Activated effector memory CD4-positive, alpha-beta T cell treated with anti-CD3 and anti-CD28 coated beads, Interleukin-2, amount 50 U/mL, for 16 hours (primary cell): ENCODE results near the gene DAPK2.
A peak's percentile ranks its signal among the peaks of the same experiment; 100 is the strongest.
"Not testable (repeated sequence)": the region's sequence is repeated elsewhere in the genome, so short reads cannot be mapped to it uniquely, and the experiment has no call there.

Source experiments
- DNase-seq: peaks from one replicate; pipeline ENCODE4 v3.0.0-alpha.2; 2020

DAPK2 gene

DNA sequence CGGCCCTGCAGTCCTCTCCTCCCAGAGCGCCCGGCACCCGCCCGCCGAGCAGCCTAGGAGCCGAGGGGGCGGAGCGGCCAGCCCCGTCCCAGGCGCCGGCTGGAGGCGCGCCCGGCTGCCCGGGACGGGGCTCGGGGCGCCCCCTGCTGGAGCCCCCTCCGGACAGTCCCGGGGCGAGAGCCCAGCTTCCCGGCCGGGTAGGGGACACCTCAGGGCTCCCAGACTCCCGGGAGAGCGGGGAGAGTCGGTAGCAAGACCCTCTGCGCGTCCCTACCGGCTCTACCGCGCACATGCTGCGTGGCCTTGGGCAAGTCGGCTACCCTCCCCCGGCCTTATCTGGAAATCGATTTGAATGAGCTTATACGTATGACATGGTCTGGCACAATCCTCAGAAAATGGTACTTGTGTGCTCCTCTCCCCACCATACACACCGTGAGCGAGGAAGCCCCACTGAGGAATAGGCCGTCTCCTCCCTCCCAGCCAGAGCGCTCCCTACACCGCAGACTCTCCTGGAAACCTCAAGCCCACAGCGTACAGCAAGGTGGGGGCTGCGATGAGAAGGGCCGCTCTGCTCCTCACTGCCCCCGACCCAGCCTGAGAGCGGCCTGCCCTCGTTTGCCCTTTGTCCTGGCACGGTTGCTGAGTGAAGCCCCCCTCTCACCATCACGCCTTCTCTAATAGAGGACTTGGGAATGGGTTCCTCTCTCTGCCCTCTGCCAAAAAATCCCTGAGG, at the start of gene DAPK2:
Gene DAPK2, minus strand, starts transcription at position 65 of the 733 bp plus-strand sequence. CDS start 6,224 bp downstream, outside the sequence.
- peak; percentile 87 for DNase-seq

DNA sequence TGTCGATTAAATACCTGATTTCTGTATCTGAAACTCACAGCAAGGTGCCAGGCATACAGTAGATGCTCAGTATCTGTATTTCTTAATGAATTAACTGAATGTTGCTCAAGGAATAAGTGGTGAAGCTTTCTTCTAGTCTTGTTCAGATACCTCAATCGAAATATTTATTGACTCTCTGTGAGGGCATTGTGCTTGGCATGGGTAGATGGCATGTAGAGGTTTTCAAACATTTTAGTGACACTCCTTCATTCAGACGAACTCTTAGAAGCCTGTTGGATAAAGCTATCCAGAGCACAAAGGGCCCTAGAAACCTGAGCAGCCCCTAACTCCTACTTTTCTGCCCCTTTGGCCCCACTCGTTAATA, 49.1 kb upstream of the DAPK2 start:
- no peak for DNase-seq

DNA sequence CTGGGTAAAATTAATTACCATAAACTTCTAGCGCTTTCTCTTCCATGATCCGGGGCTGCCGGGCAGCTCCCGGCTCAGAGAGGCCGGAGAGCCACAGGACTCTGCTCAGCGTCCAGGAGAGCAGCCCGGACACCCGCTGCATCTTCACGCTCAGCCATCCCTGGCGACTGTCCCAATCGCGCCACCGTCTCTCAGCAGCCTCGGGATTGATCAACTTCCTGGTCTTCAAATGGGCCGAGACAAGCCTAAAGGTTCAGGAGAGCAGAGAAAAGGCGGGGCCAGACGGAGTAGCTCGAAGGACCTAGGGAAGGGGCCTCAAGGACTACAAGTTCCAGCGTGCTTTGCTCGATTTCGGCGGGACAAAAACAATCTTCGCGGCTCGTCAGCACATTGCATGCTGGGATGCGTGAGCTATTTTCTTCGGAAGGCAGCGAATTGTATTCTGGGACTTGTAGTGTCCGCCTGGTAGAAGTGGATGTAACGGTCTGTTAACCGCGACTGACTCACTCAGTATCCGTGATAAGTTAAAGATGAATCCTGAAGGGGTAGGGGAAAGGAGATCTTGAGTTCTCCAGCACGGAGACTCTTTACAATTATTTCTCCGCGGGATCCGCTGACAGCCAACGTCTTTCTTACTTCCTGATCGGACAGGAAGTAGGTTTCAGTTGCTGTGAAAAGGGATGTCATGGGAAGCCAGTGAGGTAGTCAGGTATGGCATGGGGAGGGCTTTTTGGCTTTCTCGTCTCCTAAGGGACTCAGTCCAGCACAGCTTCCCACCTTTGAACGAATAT, 47.5 kb upstream of the DAPK2 start, which contains the start of gene CIAO2A:
Gene CIAO2A, minus strand, starts transcription at position 212 of the 791 bp plus-strand sequence. Its CDS starts 70 bp downstream, at position 142.
- DNase-seq: peak; percentile 96

DNA sequence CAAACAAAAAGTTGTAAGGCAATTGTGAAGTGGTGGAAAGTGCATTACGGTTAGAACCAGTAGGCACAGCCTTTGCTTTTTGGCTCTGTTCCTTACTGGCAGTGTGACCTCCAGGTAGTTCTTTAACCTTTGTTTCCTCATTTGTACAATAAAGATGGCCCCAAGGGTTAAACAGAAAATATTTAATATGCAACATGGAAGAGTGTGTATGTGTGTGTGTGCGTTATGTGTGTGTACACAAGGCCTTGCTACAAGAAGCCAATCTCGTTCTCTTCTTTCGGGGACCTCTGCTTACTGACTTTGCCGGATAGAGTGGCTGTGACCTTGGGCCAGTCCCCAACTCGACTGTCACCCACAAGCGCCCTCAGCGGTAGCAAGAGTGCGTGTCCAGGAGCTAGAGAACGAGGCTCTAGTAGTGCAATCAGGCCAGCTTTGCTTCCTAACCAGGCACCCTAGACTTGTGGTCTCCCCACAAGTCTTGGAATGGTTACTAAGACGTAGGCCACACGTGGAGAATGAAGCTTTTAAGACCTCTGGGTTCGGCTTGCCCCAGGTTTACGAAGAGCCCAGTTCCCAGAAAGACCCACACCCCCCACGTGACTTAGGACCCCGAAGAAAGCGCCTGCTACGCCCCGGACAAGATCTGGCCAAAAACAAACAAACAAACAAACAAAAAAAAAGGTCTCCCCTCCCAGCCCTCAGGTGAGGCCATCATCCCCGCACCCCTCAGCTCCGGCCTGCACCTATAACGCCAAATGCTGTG, 46.8 kb upstream of the DAPK2 start:
- peak; percentile 75 for DNase-seq

DNA sequence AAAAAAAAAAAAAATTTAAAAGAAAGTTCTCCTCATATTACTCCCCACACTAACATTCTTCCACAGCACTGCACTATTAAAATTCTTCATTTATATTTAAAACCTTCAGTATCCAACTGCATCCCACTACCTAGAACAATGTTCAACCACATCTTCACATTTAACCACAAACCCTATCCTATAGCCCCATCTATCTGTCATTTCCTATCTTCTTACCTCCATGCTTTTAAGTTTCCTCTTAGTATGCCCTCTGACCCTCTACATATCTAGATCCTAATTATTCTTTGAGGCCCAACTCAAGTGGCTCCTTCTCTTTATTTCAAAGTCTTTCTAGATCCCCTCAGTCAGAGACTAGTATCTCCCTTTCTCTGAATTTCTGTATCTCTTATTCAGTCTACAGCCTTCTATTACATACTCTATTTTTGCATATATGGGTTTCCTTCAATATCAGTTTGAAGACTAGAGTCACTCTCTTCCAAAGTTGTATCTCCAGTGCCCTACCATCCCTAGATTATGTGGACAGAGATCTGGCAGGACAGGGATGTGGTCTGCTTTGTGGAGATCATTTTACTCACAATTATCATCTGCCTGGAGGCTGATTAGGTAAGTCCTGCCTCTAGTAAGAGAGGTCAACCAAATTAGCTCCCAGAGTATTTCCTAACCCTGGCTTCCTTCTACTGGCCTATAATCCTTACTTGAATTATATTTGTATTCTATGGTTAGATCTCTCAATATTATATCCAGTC, 46.0 kb upstream of the DAPK2 start:
- no peak for DNase-seq

DNA sequence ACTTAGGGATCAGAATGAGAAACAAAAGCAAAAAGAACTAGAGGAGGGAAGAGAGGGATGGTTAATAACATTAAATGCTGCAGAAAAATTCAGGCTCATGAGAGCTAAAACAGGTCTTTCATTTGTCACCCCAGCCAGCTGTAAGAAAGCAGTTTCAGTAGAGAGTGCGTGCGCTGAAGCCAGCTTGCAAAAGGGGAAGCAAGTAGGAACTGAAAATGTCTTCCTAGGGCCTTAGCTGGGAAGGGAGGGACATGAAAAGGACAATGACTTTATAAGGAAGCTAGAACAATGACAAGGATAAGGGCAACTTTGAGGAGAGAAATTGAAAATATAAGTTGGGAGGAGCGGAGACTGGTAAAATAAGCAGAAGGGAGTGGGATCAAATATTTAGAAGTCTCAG, 44.2 kb upstream of the DAPK2 start:
- DNase-seq: no peak

DNA sequence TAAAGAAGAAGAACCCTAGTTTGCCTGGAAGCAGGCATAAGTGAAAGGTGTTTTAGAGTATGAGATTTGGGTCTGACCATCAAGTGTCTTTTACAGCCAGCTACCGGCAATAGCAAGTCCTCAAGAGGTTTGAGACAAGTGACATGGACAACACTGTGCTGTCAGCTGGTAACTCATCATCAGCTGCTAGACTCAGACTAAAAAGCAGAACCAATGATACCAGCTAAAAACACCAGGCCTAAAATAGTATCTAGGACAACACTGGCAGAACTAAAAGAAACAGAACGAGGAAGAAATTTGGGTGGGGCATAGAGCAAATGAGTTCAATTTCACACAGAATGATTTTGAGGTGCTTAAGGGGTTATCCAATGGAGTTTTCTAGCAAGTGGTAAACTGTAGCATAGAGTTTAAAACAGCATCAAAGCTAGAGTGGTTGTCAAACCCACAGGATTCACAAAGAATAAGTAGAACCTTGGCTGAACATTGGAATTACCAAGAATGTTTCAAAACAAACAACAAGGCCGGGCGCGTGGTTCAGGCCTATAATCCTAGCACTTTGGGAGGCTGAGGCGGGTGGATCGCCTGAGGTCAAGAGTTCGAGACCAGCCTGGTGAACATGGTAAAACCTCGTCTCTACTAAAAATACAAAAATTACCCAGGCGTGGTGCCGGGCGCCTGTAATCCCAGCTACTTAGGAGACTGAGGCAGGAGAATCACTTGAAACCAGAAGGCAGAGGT, 43.4 kb upstream of the DAPK2 start:
- DNase-seq: no peak

DNA sequence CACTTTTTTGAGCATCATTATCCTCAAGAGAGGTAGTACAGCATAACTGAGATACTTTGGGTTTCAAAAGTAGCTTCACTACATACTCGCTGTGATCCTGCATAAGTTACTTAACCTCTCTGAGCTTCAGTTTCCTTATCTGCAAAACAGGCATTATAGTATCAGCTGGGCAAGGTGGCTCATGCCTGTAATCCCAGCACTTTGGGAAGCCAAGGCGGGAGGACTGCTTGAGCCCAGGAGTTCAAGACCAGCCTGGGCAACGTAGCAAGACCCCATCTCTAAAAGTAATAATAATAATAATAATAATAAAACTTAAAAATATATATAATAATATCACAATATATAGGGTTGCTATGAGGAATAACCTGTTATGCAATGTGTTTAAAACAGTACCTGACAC, 36.5 kb upstream of the DAPK2 start:
- no peak for DNase-seq

DNA sequence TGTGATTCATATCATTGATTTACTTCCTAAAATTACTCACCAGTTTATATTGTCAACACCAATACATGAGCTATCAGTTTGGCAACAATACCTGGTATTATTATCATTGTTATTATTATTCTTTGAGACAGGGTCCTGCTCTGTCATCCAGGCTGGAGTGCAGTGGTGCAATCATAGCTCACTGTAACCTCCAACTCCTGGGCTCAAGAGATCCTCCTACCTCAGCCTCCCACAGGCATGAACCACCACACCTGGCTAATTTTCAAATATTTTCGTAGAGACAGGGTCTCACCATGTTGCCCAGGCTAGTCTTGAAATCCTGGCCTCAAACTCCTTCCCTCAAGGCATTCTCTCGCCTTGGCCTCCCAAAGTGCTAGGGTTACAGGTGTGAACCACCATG, 27.2 kb upstream of the DAPK2 start:
- not testable (repeated sequence) for DNase-seq

DNA sequence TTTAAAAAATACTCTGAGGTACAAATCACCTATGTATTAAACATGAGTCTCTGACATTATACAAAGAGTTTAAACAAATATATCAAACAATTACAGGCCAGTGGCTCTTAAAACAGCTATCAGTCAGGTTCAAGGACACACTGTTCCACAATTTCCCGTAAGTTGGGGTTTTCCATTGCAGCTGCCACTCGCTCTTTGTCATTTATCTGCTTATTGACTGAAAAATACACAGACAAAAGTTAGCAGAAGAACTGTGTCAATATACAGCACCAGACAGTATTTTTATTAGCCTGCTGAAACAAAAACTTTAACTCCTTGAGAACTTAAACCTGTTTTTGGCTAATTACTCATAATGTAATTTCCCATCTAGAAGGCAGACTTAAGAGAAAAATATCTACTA, 26.5 kb upstream of the DAPK2 start:
- no peak for DNase-seq

DNA sequence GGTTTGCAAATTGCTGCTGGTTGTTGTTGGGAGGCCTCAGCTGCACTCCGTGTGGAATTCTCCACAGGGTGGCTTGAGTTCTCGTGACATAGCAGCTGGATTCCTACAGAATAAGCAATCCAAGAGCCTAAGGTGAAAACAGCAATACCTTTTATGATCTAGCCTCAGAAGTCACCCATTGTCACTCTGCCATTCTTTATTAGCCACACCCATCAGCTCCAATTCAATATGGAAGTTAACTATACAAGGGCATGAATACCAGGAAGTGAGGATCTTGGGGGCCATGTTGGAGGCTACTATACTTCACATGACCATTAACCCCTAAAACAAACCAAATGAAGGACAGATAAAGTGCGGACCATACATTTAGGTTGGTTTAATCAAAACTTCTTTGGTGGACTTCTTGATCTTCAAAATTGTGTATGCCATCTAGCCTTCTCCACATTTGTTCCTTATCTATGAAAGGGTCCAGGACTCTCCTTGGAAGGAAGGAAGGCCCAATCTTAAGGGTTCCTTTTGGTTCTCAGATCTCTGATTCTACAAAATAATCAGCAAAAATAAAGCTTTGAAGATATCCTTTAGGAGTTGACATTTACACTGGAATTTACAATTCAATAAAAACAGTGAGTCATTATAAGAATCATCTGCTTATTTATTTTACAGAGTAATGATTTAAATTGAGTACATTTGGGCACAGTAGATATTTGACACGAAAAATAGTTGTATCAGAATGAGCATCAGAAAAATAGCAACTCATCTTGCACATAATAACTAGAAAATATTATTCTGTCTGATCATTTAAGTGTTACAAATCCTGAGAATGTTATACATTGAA, 25.9 kb upstream of the DAPK2 start:
- DNase-seq: no peak

DNA sequence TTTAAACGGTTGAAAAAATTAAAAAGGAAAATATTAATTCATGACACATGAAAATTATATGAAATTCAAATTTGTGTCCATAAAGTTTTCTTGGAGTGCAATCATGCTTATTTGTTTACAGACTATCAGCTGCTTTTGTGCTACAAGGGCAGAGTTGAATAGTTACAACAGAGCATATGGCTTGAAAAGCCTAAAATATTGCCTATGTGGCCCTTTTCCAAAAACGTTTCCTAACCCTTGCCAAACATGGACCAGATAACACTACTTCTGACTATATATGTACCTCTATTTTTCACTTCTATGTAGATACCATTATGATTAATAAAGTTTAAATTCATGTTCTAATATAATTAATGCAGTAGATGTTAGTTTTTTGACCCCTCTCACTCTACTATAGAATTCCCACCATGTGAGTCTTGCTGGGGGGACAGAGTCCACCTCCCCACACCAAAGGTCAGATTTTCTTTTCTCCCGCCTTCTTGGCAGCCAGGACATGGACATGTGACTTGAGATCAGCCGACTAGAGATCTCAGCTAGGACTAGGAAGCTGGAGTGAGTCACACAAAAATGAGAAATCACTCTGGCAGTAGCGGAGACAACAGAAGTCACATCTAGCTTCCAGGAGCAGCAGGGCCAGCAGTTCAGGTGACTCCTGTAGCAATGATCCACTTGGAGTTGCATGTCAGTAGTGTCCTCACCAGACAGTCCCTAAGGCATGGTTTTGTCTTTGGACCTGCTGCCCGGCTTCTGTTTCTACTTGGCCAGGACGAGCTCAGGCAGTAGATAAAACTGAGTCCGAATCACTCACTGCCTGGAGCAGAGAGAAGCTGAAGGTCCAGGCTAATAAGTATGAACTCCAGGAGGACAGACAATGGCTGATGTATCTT, 24.9 kb upstream of the DAPK2 start:
- no peak for DNase-seq

DNA sequence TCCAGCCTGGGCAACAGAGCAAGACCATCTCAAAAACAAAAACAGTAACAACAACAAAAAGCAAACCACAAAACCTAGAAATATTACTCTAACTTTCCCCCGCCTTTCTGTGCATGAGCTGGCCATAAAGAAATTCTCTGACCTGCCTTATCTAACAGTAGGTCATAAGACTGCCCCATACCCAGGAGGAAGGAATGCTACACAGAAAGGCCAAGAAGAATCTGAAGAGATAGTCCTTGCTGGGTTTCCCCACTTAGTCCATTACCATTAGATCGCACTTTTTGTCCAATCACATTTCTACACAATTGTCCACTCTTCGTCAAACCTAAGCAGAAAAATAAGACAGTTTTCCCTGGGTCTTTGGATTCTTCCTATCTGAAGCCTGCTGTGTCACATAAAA, 23.8 kb upstream of the DAPK2 start:
- DNase-seq: no peak

DNA sequence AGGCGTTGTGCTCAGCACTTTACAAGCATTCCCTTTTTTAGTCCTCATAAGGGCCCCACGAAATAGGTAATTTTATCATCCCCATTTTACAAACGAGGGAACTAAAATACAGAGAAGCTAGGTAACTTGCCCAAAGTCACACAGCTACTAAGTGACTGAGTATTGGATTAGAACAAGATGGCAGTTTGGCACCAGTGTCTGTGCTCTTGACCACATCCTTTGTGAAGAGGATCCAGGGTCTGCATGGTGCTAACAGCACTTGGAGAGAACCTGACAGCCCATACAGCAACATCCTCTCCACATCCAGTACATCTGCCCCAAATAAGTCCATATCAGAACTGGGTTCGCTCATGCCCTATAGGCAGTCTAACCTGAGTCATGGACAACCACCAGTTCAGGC, 21.8 kb upstream of the DAPK2 start:
- DNase-seq: no peak

DNA sequence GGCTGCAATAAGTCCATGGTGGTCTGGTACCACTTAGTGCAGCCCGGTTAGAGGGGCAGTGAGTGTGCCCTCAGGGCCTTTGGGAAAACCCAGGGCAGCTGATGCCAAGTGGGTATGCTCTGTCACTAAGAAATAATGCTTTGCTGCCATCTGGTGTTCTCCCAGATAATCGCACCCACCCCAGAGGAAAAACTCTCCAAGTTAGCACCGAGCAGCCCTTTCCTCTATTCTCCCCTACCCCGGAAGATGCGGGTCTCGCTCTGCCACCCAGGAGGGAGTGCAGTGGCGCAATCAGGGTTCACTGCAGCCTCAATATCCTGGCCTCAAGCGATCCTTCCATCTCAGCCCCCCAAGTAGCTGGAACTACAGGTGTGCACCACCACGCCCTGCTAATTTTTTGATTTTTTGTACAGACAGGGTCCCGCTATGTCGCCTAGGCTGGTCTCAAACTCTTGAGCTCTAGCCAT, 21.3 kb upstream of the DAPK2 start:
- peak; percentile 84 for DNase-seq

DNA sequence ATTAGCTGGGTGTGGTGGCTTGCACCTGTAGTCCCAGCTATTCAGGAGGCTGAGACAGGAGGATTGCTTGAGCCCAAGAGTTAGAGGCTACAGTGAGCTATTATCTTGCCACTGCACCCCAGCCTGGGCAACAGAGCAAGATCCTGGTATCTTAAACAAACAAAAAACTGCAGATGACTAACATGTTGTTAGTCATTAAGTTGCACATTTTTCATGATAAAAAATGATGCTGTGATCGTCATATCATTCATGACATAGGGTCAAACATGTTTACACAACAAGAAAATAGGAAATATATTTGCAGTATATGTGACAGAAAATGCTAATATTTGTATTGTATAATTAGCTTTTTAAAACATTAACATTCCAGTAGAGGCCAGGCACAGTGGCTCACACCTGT, 20.2 kb upstream of the DAPK2 start:
- DNase-seq: no peak

DNA sequence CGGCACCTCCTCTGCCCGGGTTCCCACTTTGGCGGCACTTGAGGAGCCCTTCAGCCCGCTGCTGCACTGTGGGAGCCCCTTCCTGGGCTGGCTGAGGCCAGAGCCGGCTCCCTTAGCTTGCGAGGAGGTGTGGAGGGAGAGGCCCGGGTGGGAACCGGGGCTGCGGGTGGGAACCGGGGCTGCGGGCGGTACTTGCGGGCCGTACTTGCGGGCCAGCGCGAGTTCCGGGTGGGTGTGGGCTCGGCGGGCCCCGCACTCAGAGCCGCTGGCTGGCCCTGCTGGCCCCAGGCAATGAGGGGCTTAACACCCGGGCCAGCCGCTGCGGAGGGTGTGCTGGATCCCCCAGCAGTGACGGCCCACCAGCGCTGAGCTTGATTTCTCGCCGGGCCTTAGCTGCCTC, 14.4 kb upstream of the DAPK2 start:
- DNase-seq: no peak

DNA sequence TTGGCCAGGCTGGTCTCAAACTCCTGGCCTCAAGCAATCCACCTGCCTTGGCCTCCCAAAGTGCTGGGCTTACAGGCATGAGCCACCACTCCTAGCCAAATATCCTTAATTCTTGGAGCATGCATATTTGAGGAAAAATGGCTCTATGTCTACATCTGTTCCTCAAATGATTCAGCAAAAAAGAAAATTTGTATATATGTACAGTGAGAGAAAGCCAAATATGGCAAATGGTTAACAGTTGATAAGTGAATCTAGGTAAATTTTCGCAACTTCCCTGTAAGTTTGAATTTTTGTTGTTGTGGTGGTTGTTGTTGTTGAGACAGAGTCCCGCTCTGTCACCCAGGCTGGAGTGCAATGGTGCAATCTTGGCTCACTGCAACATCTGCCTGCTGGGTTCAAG, 12.8 kb upstream of the DAPK2 start:
- not testable (repeated sequence) for DNase-seq

DNA sequence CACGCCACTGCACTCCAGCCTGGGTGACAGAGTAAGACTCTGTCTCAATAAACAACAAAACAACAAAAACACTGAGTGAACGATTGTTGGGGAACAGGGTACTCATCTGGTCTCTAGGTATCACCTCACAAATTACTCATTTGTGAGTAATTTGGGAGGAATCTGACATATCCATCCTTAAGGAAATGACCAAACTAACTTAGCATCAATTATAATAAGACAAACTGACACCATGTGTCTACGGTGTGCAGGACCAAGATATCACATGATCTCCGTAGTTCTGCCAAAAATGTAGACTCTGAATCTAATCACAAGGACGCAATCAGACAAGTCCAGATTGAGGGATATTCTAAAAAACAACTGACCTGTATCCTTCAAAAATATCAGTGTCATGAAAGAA, 12.0 kb upstream of the DAPK2 start:
- DNase-seq: no peak

DNA sequence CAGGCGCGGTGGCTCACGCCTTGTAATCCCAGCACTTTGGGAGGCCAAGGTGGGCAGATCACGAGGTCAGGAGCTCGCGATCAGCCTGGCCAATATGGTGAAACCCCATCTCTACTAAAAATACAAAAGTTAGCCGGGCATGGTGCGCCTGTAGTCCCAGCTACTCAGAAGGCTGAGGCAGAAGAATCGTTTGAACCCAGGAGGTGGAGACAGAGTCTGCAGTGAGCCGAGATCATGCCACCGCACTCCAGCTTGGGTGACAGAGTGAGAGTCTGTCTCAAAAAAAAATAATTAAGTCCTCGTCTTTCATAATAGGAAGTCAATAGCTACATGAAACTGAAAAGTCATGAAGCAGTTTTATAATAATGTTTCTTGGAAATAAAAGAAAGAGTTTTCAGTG, 7.4 kb upstream of the DAPK2 start:
- DNase-seq: peak; percentile 27
